HG03378 (cell line): Measurements from ENCODE around the gene PFKFB1.

Experiments
- ATAC-seq: cut with Tn5 transposase; IDR thresholded peaks from one replicate; pipeline ENCODE4 v1.9.1; 2021; ENCODE audit warnings: mild to moderate bottlenecking, moderate library complexity; ENCODE audit not compliant: unreplicated experiment

The PFKFB1 gene

GRCh38 chrX:54928876-54929275, 65.1 kb downstream of the PFKFB1 start:
- ATAC-seq = no peak

GRCh38 chrX:54926978-54927377, 67.0 kb downstream of the PFKFB1 start:
- no peak for ATAC-seq

- no peak for ATAC-seq
Observed at GRCh38 chrX:54923376-54923775, 70.6 kb downstream of the PFKFB1 start.

DNA sequence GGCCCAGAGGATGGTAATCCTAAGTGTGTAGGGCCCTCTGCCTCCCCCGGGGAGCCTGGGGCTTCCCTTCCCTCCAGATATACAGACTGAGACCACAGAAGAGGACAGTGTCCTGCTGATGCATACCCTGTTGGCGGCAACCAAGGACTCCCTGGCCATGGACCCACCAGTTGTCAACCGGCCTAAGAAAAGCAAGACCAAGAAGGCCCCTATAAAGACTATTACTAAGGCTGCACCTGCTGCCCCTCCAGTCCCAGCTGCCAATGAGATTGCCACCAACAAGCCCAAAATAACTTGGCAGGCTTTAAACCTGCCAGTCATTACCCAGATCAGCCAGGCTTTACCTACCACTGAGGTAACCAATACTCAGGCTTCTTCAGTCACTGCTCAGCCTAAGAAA, 71.4 kb downstream of the PFKFB1 start:
- no peak for ATAC-seq

DNA sequence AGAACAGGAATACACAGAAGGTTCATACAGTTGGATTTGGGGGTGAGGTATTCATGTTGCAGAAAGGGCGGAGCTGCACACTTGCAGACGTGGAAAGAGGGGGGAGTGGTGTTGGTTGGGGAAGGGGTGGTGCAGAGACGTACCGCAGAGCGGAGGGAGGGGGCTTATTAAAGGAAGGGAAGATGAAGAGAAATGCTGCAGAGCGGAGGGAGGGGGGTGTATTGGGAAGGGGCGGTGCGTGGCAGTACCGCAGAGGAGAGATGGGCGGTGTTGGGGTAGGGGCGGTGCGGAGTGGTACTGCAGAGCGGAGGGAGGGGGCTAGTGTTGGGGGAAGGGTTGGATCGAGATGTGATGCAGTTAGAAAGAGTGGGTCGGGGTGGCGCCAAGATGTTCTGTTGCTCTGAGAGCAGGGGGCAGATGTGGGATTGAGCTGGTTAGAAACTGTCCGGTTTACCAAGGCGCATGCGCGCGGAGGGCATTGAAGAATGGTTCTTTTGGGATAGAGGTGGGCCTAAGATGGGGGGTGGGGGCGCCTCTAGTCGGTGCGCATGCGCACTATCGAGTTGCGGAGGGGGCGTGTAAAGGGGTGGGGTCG, 72.5 kb downstream of the PFKFB1 start:
- ATAC-seq = no peak

DNA sequence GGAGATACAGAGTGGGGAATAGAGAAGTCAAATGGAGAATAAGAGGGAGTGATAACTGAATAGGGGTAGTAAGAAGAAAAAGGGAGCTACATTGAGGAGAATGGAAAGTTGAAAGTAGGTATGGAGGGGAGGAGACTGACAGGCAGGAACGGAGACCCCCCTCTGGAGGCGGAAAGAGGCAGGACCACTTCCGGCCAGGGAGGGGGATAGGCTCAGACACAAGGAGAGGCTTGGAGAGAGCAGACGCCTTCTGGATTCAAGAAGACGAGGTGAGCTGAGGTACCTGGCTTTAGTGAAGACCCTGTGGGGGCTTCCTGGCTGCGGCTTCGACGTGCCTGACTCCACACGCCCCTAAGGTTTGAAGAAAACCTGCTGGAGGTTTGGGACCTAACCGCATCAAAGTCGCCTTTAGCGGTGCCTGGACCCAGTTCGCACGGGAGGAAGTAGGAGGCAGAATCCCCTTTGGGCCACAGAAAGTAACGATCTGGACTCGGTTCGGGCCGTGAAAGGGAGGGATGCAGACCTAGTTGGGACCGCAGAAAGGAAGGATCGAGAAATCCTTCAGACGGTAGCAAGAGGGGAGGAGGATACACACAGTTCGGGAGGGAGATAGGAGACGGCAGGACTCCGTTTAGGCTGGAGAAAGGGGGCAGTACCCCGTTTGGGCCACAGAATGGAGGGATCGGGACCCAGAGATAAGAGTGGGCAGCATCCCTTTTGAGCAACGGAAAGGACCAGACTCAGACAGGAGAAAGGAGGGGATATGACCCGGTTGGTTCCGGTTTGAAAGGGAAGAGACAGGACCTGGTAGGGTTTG, 73.2 kb downstream of the PFKFB1 start, which contains the start of gene TRO:
Gene TRO (plus strand): TSS at position 215 of the 817 bp plus-strand sequence. CDS start 1,423 bp downstream, outside the sequence.
- ATAC-seq = no peak

- no peak for ATAC-seq
Observed at GRCh38 chrX:54909941-54910340, 84.0 kb downstream of the PFKFB1 start.

DNA sequence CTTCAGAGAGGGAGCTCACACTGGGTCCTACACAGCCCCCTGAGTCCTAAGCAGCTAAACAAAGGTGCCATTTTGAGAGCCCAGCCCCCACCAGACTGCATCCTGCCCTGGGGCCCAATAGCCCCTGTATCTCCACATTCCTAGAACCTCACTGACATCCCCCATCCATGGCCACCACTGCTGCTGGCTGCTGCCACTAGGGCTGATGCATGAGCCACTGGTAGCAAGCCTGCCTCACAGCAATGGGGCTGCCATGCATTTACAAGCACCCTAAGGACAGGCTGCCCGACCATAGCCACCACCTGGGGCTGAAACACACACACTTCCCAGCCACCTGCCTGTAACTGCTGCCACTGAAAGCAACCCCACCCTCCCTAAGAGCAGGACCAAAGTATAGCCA, 99.8 kb downstream of the PFKFB1 start:
- no peak for ATAC-seq

DNA sequence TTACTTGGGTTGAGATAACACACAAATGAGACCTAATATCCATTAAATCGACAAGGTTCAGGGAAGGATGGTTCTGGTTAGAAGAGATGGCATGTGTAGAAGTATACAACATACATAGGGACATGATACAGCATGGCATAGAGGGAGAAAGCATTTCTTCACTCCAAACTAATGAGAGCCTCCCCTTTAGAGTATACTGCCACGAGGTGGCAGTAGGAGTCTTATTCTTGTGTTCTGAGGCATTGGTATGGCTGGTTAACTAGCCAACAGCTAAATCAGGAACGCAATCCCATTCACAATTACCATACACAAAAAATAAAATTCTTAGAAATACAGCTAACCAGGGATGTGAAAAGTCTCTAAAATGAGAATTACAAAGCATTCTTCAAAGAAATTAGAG, 102.4 kb downstream of the PFKFB1 start:
- ATAC-seq = no peak

GRCh38 chrX:54885740-54886139, 108.2 kb downstream of the PFKFB1 start:
- no peak for ATAC-seq
